Smooth muscle cell (in vitro differentiated cells): ENCODE results near the gene COL26A1. TPM values are rescaled to one million over a fixed set of nuclear protein-coding genes. Genes with fewer than 3 reads are reported as not detected.

Experiments used
- DNase-seq: peaks from one replicate; lab custom pipeline; 2025; ENCODE audit not compliant: unreplicated experiment; lab: John Stamatoyannopoulos, UW
- H2AFZ ChIP-seq: fragments of 200-600 bp; sonication (generic); 2 replicates; pipeline ENCODE4 v1.6.0; 2016; ENCODE audit warnings: antibody characterized with exemption, low read depth, mild to moderate bottlenecking
- H3F3A ChIP-seq: fragments of 200-600 bp; sonication (generic); 2 replicates; pipeline ENCODE4 v1.6.0; 2017; ENCODE audit warnings: antibody characterized with exemption, low read depth
- H3K27ac ChIP-seq: fragments of 200-600 bp; sonication (generic); 2 replicates; pipeline ENCODE4 v1.5.1; 2016; ENCODE audit warnings: low read depth, mild to moderate bottlenecking
- H3K27me3 ChIP-seq: fragments of 200-600 bp; sonication (generic); 2 replicates; pipeline ENCODE4 v1.6.1; 2016; ENCODE audit warnings: low read depth, mild to moderate bottlenecking
- H3K36me3 ChIP-seq: fragments of 200-600 bp; sonication (generic); 2 replicates; pipeline ENCODE4 v1.5.1; 2016; ENCODE audit warnings: low read depth
- H3K4me1 ChIP-seq: fragments of 200-600 bp; sonication (generic); 2 replicates; pipeline ENCODE4 v1.5.1; 2016; ENCODE audit warnings: low read depth
- H3K4me2 ChIP-seq: fragments of 200-600 bp; sonication (generic); 2 replicates; pipeline ENCODE4 v1.6.0; 2016; ENCODE audit warnings: mild to moderate bottlenecking
- H3K4me3 ChIP-seq: fragments of 200-600 bp; sonication (generic); 2 replicates; pipeline ENCODE4 v1.5.1; 2016; ENCODE audit warnings: mild to moderate bottlenecking
- H3K79me2 ChIP-seq: fragments of 200-600 bp; sonication (generic); 2 replicates; pipeline ENCODE4 v1.6.0; 2016; ENCODE audit warnings: low read depth, mild to moderate bottlenecking
- H3K9ac ChIP-seq: fragments of 200-600 bp; sonication (generic); 2 replicates; pipeline ENCODE4 v1.6.0; 2016; ENCODE audit warnings: low read depth
- H3K9me3 ChIP-seq: fragments of 200-600 bp; sonication (generic); replicated peaks from 2 replicates; pipeline ENCODE4 v1.5.1; 2016; ENCODE audit warnings: low read depth
- H4K20me1 ChIP-seq: fragments of 200-600 bp; sonication (generic); 2 replicates; pipeline ENCODE4 v1.6.0; 2016; ENCODE audit warnings: low read depth
- WGBS: methylation state at CpG from one replicate; pipeline ENCODE4 v1.1.7; 2016; ENCODE audit warnings: low lambda C conversion rate; 5-methylcytosine and 5-hydroxymethylcytosine counted together
- polyA plus RNA-seq: library from polyadenylated mRNA; unstranded; fragments of >200 nt; fragmentation: Nextera tagmentation; extraction: Ambion mirVana; gene quantifications from 2 replicates; pipeline ENCODE4 v1.2.1, GENCODE V29; 2016
- total RNA-seq: library from RNA; depleted of rRNA; stranded (reverse); fragments of >200 nt; gene quantifications from 2 replicates; pipeline ENCODE4 v1.2.3, GENCODE V29; 2014
- TF ChIP-seq, protein P1 (sequence below): fragments of 200-600 bp; sonication (generic); IDR thresholded peaks from 2 replicates; pipeline ENCODE4 v1.5.1; 2017; ENCODE audit warnings: borderline replicate concordance, mild to moderate bottlenecking, antibody characterized with exemption; ENCODE audit not compliant: insufficient read depth, poor library complexity, severe bottlenecking

Gene COL26A1
- total and polyA plus RNA-seq, 2 experiments from 2014 or later, result 4.9 to 13.2 TPM

DNA sequence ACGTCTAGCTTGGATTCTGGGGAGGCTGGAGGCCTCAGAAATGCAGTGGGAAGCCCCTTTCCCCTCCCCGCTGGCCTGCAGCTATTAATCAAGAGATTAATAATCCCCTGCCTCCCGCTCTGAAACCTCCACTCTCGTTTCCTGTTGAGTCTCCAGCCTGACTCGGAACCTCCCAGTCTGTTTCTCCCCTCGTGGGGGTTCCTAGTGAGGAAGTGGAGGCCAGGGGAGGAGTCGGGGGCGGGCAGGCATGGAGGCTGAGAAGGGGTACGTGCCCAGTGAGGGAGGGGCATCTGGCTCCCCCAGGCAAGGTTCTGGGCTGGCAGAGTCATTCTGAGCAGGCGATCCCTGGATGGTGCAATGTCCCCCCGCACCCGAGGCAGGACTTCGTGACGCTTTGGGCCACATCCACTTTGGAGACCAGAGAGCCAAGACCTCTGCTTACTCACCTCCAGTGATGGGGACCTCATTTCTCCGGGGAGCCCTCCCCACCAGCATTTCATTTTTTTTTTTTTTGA is 73.6 kb downstream of the COL26A1 start:
- TF ChIP-seq, protein P1, sequence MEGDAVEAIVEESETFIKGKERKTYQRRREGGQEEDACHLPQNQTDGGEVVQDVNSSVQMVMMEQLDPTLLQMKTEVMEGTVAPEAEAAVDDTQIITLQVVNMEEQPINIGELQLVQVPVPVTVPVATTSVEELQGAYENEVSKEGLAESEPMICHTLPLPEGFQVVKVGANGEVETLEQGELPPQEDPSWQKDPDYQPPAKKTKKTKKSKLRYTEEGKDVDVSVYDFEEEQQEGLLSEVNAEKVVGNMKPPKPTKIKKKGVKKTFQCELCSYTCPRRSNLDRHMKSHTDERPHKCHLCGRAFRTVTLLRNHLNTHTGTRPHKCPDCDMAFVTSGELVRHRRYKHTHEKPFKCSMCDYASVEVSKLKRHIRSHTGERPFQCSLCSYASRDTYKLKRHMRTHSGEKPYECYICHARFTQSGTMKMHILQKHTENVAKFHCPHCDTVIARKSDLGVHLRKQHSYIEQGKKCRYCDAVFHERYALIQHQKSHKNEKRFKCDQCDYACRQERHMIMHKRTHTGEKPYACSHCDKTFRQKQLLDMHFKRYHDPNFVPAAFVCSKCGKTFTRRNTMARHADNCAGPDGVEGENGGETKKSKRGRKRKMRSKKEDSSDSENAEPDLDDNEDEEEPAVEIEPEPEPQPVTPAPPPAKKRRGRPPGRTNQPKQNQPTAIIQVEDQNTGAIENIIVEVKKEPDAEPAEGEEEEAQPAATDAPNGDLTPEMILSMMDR, result no peak
- Histone ChIP-seq H4K20me1 (no peaks in the 10 kb centered on the region), H3K27me3 (no peaks in the 10 kb centered on the region), H3K9ac (no peak overlapping the region), H3K4me1 (no peaks in the 10 kb centered on the region), H3K27ac (no peak overlapping the region), H3F3A (no peaks in the 10 kb centered on the region), H3K9me3 (no peaks in the 10 kb centered on the region), H3K79me2 (no peaks in the 10 kb centered on the region), H3K4me3 (no peak overlapping the region), H3K4me2 (no peak overlapping the region), H3K36me3 (no peaks in the 10 kb centered on the region), H2AFZ (no peak overlapping the region)
- DNase-seq, result no peak
- WGBS, result 59% methylated on average over 15 of the region's 15 CpGs

- Histone ChIP-seq H3K9me3 (no peaks in the 10 kb centered on the region), H3K4me2 (no peak overlapping the region), H3K9ac (no peak overlapping the region), H3K36me3 (no peaks in the 10 kb centered on the region), H3K27me3 (no peaks in the 10 kb centered on the region), H3F3A (no peaks in the 10 kb centered on the region), H4K20me1 (no peaks in the 10 kb centered on the region), H2AFZ (no peak overlapping the region), H3K4me1 (no peaks in the 10 kb centered on the region), H3K79me2 (no peaks in the 10 kb centered on the region), H3K27ac (no peak overlapping the region), H3K4me3 (no peak overlapping the region)
- TF ChIP-seq, protein P1, result no peak
- DNase-seq, result no peak
- 67% methylated on average over 16 of the region's 19 CpGs for WGBS
These were observed 74.3 kb downstream of the COL26A1 start for GRCh38 chr7:101436857-101437576.

- Histone ChIP-seq H3K9ac (no peak overlapping the region), H3K4me2 (no peak overlapping the region)
- 85% methylated on average over 7 of the region's 7 CpGs for WGBS
These were observed 79.2 kb downstream of the COL26A1 start for GRCh38 chr7:101441890-101442289.

More at GRCh38 chr7:101441890-101442289, 79.2 kb downstream of the COL26A1 start:
- no peaks in the 10 kb centered on the region for H3K79me2 ChIP-seq
- no peak overlapping the region for H3K27ac ChIP-seq
- no peaks in the 10 kb centered on the region for H4K20me1 ChIP-seq
- no peaks in the 10 kb centered on the region for H3K27me3 ChIP-seq
- no peaks in the 10 kb centered on the region for H3K36me3 ChIP-seq
- no peaks in the 10 kb centered on the region for H3K9me3 ChIP-seq
- H3K4me1 ChIP-seq, result no peaks in the 10 kb centered on the region
- TF ChIP-seq, protein P1, result no peak
- H3K4me3 ChIP-seq, result no peak overlapping the region
- no peak overlapping the region for H2AFZ ChIP-seq
- no peaks in the 10 kb centered on the region for H3F3A ChIP-seq
- DNase-seq, result no peak
